Left ventricle myocardium inferior (tissue), 1 donor: ENCODE data around the gene EFCAB13. TPM values are rescaled to one million over a fixed set of nuclear protein-coding genes. Genes with fewer than 3 reads are reported as not detected.

Source experiments
- DNase-seq: peaks from one replicate; pipeline ENCODE4 v3.0.0-alpha.2; 2020
- H3K27ac ChIP-seq: fragments of 200-600 bp; replicated peaks from 2 replicates; pipeline ENCODE4 v1.8.0; 2021
- H3K27me3 ChIP-seq: fragments of 200-600 bp; 2 replicates; pipeline ENCODE4 v1.8.0; 2021; ENCODE audit warnings: low read depth
- H3K36me3 ChIP-seq: fragments of 200-600 bp; 2 replicates; pipeline ENCODE4 v1.8.0; 2021
- H3K4me1 ChIP-seq: fragments of 200-600 bp; 2 replicates; pipeline ENCODE4 v1.8.0; 2021
- H3K4me3 ChIP-seq: fragments of 200-600 bp; 2 replicates; pipeline ENCODE4 v1.8.0; 2021; ENCODE audit warnings: mild to moderate bottlenecking, moderate library complexity
- H3K9me3 ChIP-seq: fragments of 200-600 bp; replicated peaks from 2 replicates; pipeline ENCODE4 v1.8.0; 2021
- intact Hi-C: fragments of 100-400 bp; cut with micrococcal nuclease; formaldehyde crosslinking; loops from one replicate; pipeline ENCODE4 v1.11.0; 2022
- total RNA-seq: library from RNA; stranded (reverse); fragmentation: NEBNext Ultra II Directional; extraction: Animal tissue kit (Norgen Biotek cat#: 25700); gene quantifications from one replicate; pipeline ENCODE4 v1.2.1, GENCODE V29; 2021
- TF ChIP-seq, protein P1 (sequence below): fragments of 200-600 bp; IDR thresholded peaks from 2 replicates; pipeline ENCODE4 v1.8.0; 2021; ENCODE audit warnings: antibody characterized with exemption, mild to moderate bottlenecking, borderline replicate concordance
- donor health status: DM: no; HTN: yes; CAD: no; lungs with severe emphysema.

EFCAB13 gene
- total RNA-seq, 1 donor from 2014 or later: 2.6 TPM

DNA sequence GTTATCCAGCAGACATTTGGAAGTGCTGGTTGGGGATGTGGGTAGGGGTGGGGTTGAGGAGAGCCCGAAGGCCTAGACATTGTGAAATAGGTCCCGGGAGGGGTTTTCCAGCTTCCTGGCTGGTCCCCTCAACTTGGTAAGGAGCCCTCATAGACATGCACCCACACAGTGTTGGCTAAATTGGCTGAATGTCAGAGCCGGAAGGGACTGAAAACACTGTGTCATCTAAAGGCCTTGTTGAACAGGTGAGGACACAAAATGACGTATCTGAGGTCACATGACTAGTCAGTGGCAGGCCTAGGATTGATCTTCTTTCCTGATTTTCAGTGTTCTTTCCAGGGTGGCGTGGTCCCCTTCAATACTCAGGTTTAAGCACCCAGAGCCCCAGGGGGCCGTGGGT, 42.5 kb upstream of the EFCAB13 start:
- no peak overlapping the region for H3K27ac ChIP-seq
- TF ChIP-seq, protein P1, sequence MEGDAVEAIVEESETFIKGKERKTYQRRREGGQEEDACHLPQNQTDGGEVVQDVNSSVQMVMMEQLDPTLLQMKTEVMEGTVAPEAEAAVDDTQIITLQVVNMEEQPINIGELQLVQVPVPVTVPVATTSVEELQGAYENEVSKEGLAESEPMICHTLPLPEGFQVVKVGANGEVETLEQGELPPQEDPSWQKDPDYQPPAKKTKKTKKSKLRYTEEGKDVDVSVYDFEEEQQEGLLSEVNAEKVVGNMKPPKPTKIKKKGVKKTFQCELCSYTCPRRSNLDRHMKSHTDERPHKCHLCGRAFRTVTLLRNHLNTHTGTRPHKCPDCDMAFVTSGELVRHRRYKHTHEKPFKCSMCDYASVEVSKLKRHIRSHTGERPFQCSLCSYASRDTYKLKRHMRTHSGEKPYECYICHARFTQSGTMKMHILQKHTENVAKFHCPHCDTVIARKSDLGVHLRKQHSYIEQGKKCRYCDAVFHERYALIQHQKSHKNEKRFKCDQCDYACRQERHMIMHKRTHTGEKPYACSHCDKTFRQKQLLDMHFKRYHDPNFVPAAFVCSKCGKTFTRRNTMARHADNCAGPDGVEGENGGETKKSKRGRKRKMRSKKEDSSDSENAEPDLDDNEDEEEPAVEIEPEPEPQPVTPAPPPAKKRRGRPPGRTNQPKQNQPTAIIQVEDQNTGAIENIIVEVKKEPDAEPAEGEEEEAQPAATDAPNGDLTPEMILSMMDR: no peak
- intact Hi-C loops: no loop called here
- no peaks in the 10 kb centered on the region for H3K36me3 ChIP-seq
- H3K9me3 ChIP-seq: no peaks in the 10 kb centered on the region
- H3K4me3 ChIP-seq: no peak overlapping the region
- H3K27me3 ChIP-seq: no peaks in the 10 kb centered on the region
- DNase-seq: no peak
- H3K4me1 ChIP-seq: peaks cover 45% of the 10 kb centered on the region

DNA sequence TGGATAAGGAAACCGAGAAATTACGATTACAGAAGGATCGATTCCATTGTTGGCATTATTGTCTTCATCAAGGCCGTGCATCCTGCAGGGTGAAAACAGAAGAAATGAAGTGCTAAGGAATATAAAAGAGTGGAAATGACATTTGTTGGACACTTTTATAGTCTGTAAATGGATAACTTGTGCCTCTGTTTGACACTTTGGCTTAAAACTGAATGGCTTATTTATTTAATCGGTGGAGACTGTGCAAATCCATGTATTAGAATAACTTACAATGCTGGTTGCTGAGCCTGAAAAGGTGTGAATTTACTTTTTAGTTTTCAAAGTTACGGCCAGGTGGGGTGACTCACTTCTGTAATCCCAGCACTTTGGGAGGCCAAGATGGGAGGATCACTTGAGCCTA, 38.8 kb upstream of the EFCAB13 start:
- TF ChIP-seq, protein P1: no peak
- peaks cover 19% of the 10 kb centered on the region for H3K36me3 ChIP-seq
- H3K27me3 ChIP-seq: no peaks in the 10 kb centered on the region
- intact Hi-C loops: no loop called here
- H3K4me1 ChIP-seq: peaks cover 11% of the 10 kb centered on the region
- no peaks in the 10 kb centered on the region for H3K9me3 ChIP-seq
- no peak overlapping the region for H3K27ac ChIP-seq
- H3K4me3 ChIP-seq: no peak overlapping the region
- no peak for DNase-seq

DNA sequence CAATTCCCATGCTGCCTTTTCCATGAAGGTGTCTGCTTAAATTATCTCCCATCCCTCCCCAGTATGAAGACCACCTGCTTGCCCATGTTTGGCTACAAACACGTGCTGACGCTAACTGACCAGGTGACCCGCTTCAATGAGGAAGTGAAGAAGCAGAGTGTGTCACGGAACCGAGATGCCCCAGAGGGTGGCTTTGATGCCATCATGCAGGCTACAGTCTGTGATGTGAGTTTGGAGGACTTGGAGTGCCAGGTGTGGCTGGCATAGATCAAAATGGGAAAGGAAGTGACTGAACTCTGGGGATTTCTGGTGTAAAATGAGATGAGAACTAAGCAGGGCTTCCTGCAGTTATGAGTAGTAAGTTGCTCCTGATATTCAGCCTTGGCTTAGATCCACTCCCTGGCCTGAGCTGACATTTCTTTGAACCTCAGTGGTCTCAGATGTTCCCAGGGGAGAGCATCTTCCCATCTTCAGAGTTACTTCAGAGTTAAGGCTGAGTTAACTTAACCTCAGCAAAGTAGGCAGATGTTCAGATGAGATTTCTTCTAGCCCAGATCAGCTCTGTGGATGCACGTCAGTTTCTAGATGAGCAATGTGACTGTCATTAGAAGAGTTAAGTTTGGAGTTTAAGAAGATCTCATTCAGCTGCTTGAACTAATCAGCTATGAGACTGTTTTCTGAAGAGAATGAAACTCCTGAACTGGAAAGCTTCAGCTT, 37.4 kb upstream of the EFCAB13 start:
- Histone ChIP-seq H3K27ac (peak overlapping the region; percentile 11), H3K4me1 (peaks cover 4% of the 10 kb centered on the region), H3K4me3 (no peak overlapping the region), H3K9me3 (no peaks in the 10 kb centered on the region), H3K36me3 (peaks cover 33% of the 10 kb centered on the region), H3K27me3 (no peaks in the 10 kb centered on the region)
- intact Hi-C loops: no loop called here
- DNase-seq: no peak
- TF ChIP-seq, protein P1: no peak

DNA sequence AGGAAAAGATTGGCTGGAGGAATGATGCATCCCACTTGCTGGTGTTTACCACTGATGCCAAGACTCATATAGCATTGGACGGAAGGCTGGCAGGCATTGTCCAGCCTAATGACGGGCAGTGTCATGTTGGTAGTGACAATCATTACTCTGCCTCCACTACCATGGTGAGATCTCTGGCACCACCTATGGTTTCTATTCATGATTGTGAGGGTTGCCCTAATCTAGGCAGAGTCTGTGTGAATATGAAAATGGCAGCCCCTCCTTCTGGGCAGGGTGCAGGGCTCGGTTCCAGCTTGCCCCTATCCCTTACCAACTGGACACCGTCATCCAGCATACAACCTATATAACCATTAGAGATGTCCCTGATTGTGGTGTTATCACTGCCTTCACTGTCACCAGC, 36.7 kb upstream of the EFCAB13 start:
- Histone ChIP-seq H3K9me3 (no peaks in the 10 kb centered on the region), H3K27ac (peak overlapping the region; percentile 11), H3K4me1 (peaks cover 4% of the 10 kb centered on the region), H3K27me3 (no peaks in the 10 kb centered on the region), H3K4me3 (no peak overlapping the region), H3K36me3 (peaks cover 40% of the 10 kb centered on the region)
- no peak for DNase-seq
- intact Hi-C loops: no loop called here
- TF ChIP-seq, protein P1: no peak

DNA sequence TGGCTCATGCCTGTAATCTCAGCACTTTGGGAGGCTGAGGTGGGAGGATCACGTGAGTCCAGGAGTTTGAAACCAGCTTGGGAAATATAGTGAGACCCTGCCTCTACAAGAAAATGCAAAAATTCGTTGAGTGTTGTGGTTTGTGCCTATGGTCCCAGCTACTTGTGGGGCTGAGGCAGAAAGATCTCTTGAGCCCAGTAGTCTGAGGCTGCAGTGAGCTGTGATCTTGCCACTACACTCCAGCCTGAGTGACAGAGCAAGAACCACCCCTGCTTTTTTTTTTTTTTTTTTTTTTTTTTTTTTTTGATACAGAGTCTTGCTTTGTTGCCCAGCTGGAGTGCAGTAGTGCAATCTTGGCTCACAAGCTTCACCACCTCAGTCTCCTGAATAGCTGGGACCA, 36.1 kb upstream of the EFCAB13 start:
- peaks cover 46% of the 10 kb centered on the region for H3K36me3 ChIP-seq
- H3K4me1 ChIP-seq: peaks cover 4% of the 10 kb centered on the region
- peak overlapping the region; percentile 11 for H3K27ac ChIP-seq
- no peaks in the 10 kb centered on the region for H3K27me3 ChIP-seq
- intact Hi-C loops: no loop called here
- H3K9me3 ChIP-seq: no peaks in the 10 kb centered on the region
- no peak overlapping the region for H3K4me3 ChIP-seq
- TF ChIP-seq, protein P1: no peak
- no peak for DNase-seq
